Coronary artery (tissue), 2 donors: ENCODE results near the gene SLC24A3.

ENCODE experiments used
- DNase-seq: peaks from one replicate; pipeline ENCODE4 v3.0.0-alpha.2; 2017; ENCODE audit warnings: low spot score
- H3K27ac ChIP-seq, 2 donors: fragments of 200-600 bp; sonication (generic); one replicate each; pipeline ENCODE4 v1.5.1; 2016 to 2019
- H3K4me3 ChIP-seq: fragments of 200-600 bp; sonication (generic); 2 replicates; pipeline ENCODE4 v1.5.1; 2016; ENCODE audit warnings: mild to moderate bottlenecking, moderate library complexity
- TF ChIP-seq, protein P1 (sequence below): fragments of 200-600 bp; sonication (generic); IDR thresholded peaks from one replicate; pipeline ENCODE4 v1.5.1; 2019; ENCODE audit warnings: antibody characterized with exemption

Gene SLC24A3

DNA sequence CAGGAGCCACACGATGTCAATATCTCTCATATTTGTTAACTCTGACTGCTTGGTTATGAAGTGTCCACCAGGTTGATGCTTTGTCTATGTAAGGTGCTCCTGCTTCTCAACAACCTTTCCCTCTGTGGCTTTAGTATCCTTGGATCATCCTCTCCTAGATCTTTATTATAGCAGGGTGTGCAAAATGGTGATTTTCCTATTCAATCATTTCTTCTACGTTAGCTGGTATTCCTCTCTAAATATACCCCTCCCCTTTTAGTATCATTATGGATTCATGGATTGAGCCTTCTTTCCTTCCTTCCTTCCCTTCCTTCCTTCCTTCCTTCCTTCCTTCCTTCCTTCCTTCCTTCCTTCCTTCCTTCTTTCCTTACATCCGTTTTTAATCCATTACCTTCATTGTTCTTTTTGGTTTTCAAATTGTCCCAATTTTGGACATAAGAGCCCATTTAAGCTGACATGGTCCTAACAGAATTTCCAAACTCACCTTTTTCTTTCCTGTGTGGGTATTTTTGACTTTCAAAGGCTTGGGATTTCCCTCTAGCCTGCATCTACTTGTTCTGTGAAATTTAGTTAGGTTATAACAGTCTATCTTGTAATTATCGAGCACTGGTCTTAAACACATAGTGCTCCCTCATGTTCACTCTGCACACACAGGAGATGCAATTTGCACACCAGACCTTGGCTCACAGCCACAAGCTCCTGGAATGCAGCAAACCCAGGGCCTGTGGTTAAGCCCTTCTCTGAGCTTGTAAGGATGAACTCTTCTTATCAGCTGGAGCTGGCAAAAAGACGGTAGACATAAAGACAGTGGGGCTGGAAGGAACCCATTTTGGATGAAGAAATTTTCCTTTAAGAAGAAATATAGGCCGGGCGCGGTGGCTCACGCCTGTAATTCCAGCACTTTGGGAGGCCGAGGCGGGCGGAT is 109.9 kb downstream of the SLC24A3 start:
- TF ChIP-seq, protein P1, sequence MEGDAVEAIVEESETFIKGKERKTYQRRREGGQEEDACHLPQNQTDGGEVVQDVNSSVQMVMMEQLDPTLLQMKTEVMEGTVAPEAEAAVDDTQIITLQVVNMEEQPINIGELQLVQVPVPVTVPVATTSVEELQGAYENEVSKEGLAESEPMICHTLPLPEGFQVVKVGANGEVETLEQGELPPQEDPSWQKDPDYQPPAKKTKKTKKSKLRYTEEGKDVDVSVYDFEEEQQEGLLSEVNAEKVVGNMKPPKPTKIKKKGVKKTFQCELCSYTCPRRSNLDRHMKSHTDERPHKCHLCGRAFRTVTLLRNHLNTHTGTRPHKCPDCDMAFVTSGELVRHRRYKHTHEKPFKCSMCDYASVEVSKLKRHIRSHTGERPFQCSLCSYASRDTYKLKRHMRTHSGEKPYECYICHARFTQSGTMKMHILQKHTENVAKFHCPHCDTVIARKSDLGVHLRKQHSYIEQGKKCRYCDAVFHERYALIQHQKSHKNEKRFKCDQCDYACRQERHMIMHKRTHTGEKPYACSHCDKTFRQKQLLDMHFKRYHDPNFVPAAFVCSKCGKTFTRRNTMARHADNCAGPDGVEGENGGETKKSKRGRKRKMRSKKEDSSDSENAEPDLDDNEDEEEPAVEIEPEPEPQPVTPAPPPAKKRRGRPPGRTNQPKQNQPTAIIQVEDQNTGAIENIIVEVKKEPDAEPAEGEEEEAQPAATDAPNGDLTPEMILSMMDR = no peak
- no peak for DNase-seq
- Histone ChIP-seq H3K4me3 (no peak overlapping the region), H3K27ac (no peak overlapping the region)

DNA sequence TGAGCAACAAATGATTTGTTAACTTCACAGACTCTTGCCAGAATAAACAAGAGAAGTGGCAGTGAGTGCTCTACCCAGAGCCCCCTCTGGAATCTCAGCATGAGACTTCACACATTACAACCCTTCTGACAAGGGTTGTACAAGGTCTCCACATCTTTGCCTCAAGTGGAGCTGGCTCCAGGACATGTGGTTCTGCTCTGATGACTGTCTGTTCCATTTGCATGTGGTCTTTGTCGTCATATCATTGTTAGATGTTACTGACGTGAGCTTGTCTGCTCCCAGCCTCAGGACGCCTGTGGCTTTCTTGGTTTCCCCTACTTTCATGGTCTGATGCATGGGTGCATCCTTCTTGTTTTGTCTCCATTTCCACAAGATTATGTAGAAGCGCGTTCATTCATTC is 115.0 kb downstream of the SLC24A3 start:
- no peak for DNase-seq
- no peak overlapping the region for H3K27ac ChIP-seq
- TF ChIP-seq, protein P1 = no peak

DNA sequence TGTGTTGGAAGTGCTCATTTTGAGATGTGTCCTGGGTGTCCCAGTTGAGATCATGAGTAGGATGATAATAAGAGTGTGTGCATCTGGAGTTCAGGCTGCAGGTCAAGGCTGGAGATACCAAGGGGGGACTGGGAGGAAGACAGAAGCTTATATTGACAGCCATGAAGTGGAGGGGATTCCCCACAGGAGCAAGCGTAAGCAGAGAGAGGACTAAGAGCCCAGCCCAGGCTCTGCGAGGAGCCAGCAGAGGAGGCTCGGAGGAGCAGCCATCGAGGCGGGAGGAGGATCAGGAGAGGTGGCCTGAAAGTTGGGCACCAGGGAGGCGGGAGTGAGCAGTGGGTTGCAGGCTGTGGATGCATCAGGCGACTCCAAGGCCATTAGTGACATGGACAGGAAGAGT is 116.2 kb downstream of the SLC24A3 start:
- TF ChIP-seq, protein P1 = no peak
- Histone ChIP-seq H3K27ac (no peak overlapping the region), H3K4me3 (no peak overlapping the region)
- DNase-seq = no peak

More for the DNA sequence above, 115.0 kb downstream of the SLC24A3 start:
- no peak overlapping the region for H3K4me3 ChIP-seq

DNA sequence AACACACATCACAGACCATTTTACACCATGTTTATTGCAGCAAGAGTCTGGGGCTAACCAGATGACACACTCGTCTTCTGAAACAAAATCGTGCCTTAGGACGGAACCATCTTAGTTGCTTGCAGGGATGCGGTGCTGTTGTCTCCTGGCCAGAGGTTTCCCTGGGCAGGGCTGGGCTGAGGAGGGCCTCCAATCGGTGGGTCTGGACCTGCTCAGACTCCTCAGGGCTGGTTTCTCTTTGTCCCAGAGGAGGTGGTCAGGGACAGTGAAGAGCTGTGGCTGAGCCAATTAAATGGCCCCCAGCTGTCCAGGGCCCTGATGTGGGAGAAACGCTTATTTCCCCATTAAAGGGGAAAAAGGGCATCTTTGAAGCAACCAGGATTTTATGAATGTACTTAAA is 117.6 kb downstream of the SLC24A3 start:
- Histone ChIP-seq H3K4me3 (no peak overlapping the region), H3K27ac (no peak overlapping the region)
- DNase-seq = no peak
- TF ChIP-seq, protein P1 = no peak

DNA sequence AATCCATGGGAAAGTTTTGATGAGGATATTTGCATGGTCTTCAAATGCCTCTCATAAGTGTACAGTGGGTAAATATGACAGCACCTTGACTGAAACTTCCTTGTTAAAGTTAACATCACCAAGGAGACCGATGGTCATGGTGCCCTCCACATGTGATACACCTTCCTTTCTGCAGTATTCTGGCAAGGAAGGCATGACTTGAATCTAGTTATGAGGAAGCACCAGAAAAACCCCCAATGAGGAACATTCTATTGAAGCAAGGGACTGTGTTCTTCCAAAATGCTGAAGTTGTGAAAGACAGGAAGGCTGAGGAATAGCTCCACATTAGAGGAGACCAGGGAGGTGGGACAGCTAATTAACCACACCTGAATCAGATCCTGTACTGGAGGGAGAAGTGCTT is 118.3 kb downstream of the SLC24A3 start:
- TF ChIP-seq, protein P1 = no peak
- H3K27ac ChIP-seq = no peak overlapping the region
- DNase-seq = no peak
- no peak overlapping the region for H3K4me3 ChIP-seq

DNA sequence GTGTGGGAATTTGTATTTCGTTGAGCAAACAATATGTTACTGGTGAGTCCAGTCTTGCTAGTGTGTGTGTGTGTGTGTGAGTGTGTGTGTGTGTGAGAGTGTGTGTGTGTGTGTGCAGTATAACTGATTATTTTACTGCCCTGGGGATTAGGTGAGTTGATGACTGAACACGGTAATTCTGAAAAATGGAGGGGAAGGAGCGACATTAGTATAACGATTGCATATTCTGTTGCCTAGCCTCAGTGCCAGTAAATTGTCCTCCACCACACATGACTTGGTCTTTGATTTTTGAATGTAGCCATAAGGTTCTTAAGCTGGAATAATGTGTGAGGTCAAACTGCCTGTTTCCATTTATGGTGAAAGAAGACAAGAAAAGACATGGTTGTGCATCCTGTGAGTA is 121.1 kb downstream of the SLC24A3 start:
- H3K27ac ChIP-seq = no peak overlapping the region
- no peak for DNase-seq
- H3K4me3 ChIP-seq = no peak overlapping the region
- TF ChIP-seq, protein P1 = no peak

DNA sequence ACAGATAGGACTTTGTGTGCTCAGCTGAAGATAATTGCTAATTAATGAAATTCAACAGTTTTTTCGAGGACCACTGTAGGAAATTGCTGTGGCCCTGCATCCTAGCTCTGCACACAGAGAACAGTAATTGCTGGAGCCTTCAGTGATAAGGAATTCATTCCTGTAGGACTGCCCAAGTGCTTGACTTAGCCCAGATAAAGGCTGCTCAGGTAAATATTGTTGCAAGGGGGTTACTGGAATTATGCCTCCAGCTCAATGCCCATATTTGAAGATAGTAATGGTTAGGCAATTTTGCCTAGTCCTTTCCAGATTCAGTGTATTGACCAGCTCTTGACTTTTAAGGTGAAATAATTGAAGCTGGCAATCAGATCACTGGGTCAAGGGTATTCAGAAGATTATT is 122.9 kb downstream of the SLC24A3 start:
- TF ChIP-seq, protein P1 = no peak

More for the DNA sequence above, 122.9 kb downstream of the SLC24A3 start:
- H3K4me3 ChIP-seq = no peak overlapping the region
- DNase-seq = no peak
- H3K27ac ChIP-seq = no peak overlapping the region
